ENCODE data around the gene SPATA2. TPM values are rescaled to one million over a fixed set of nuclear protein-coding genes. Genes with fewer than 3 reads are reported as not detected.
A peak's percentile ranks its signal among the peaks of the same experiment; 100 is the strongest.

Gene SPATA2
- total and polyA plus RNA-seq, 2 of the 13 experiments (the other 11 are each of a cell fraction or from before 2014, with no cell fraction given) = 3.2 to 8.7 TPM

- peak in 1 of 2 experiments; percentile 81; a peak in 2 of 4 replicates for TF ChIP-seq REST (IDR thresholded peaks at IDR 0.05; ENCODE audit: borderline replicate concordance in 1 of 2, low read depth in 1 of 2, low read length in 2 of 2)
- no peak for TF ChIP-seq ZBTB37 (CRISPR knock-in tag; IDR thresholded peaks at IDR 0.05)
- TF ChIP-seq MAZ (IDR thresholded peaks at IDR 0.05; ENCODE audit: borderline replicate concordance, low read depth, low read length) = peak; percentile 82
- TF ChIP-seq MAZ (CRISPR knock-in tag; IDR thresholded peaks at IDR 0.05; ENCODE audit: low read depth) = no peak
- TF ChIP-seq SIN3B (IDR thresholded peaks at IDR 0.05; ENCODE audit: low read length) = no peak
- TF ChIP-seq MXD1 (CRISPR knock-in tag; IDR thresholded peaks at IDR 0.05) = no peak
- no peak for TF ChIP-seq CTCF (CRISPR knock-in tag; IDR thresholded peaks at IDR 0.05)
- no peak for TF ChIP-seq ADNP (CRISPR knock-in tag; IDR thresholded peaks at IDR 0.05)
- TF ChIP-seq RAD51 (IDR thresholded peaks at IDR 0.05; ENCODE audit: borderline replicate concordance) = no peak
- peak; percentile 81; the same call in 1 of the 2 replicates for TF ChIP-seq MXD4 (CRISPR knock-in tag; IDR thresholded peaks at IDR 0.05)
- TF ChIP-seq ZNF20 (CRISPR knock-in tag; IDR thresholded peaks at IDR 0.05) = no peak
- no peak for TF ChIP-seq ZNF34 (CRISPR knock-in tag; IDR thresholded peaks at IDR 0.05; ENCODE audit: borderline replicate concordance)
- peak; percentile 31 for TF ChIP-seq WIZ (CRISPR knock-in tag; IDR thresholded peaks at IDR 0.05)
- TF ChIP-seq MXI1 (IDR thresholded peaks at IDR 0.05; ENCODE audit: borderline replicate concordance, low read depth, low read length) = peak; percentile 96
- TF ChIP-seq SRSF9 (IDR thresholded peaks at IDR 0.05; ENCODE audit: borderline replicate concordance, insufficient read depth, low read depth, low read length, poor library complexity, severe bottlenecking) = no peak
- peak; percentile 96 for TF ChIP-seq RFX1 (IDR thresholded peaks at IDR 0.05)
- peak; percentile 98 for TF ChIP-seq MIER3 (CRISPR knock-in tag; IDR thresholded peaks at IDR 0.05; ENCODE audit: borderline replicate concordance)
- TF ChIP-seq ATAD3A (CRISPR knock-in tag; IDR thresholded peaks at IDR 0.05) = no peak
- TF ChIP-seq PHF5A (CRISPR knock-in tag; IDR thresholded peaks at IDR 0.05; ENCODE audit: low read depth, unreplicated experiment) = peak; percentile 81
- TF ChIP-seq ZNF251 (CRISPR knock-in tag; IDR thresholded peaks at IDR 0.05) = no peak
Measured at GRCh38 chr20:49916146-49917002, 1.0 kb upstream of the SPATA2 start (continued).

Data from HepG2 (cell line).